Urothelium cell line (cell line): ENCODE measurements around the gene C1RL.

ENCODE experiments used
- DNase-seq: peaks from one replicate; pipeline ENCODE4 v3.0.0; 2011; ENCODE audit warnings: low spot score, mixed read lengths
- FAIRE-seq: peaks from 2 replicates; lab custom pipeline; 2011; peaks lifted over from hg19 to GRCh38; lab: Jason Lieb, UNC

Gene C1RL

DNA sequence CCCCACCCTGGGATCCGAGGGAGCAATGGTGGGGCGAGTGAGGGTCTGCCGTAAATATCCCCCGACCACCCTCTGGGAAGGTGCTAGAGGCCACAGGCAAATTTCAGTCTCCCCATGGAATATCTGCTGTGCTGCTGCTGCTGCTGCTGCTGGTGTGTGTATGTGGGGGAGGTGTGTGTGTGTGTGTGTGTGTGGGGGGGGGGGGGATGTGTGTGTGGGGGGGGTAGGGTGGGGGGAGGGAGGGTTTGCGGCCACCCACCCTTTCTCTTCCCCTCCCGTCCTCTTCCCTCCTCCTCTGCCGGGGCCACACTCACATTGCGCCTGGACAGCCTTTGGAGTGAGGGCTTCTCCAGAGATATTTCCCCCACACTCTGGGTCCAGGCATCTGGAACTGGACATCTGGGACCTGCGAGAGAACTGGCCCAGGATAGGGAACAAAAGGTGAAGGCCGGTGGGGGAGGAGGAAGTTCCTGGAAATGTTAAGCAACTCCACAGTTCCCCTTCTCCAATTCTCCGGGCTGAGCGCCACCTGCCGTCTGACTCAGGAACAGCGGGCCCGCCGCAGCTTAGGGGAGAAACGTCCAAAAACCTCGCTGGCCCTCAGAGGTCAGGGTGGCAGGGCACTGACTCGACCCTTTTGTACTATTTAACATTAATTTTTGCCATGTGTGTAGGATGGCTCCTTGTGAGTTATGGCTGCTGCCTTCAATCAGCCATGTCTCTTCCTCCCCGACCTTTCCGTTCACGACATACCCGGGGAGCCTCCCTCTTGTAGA, at the start of gene C1RL:
C1RL (minus strand) TSS at position 419 of the 776 bp plus-strand sequence; CDS start at position 385, 34 bp downstream.
- FAIRE-seq = peak; percentile 44
- DNase-seq = peak; percentile 89

GRCh38 chr12:7157391-7157790, 48.4 kb upstream of the C1RL start:
- FAIRE-seq (no peak), DNase-seq (no peak)

DNA sequence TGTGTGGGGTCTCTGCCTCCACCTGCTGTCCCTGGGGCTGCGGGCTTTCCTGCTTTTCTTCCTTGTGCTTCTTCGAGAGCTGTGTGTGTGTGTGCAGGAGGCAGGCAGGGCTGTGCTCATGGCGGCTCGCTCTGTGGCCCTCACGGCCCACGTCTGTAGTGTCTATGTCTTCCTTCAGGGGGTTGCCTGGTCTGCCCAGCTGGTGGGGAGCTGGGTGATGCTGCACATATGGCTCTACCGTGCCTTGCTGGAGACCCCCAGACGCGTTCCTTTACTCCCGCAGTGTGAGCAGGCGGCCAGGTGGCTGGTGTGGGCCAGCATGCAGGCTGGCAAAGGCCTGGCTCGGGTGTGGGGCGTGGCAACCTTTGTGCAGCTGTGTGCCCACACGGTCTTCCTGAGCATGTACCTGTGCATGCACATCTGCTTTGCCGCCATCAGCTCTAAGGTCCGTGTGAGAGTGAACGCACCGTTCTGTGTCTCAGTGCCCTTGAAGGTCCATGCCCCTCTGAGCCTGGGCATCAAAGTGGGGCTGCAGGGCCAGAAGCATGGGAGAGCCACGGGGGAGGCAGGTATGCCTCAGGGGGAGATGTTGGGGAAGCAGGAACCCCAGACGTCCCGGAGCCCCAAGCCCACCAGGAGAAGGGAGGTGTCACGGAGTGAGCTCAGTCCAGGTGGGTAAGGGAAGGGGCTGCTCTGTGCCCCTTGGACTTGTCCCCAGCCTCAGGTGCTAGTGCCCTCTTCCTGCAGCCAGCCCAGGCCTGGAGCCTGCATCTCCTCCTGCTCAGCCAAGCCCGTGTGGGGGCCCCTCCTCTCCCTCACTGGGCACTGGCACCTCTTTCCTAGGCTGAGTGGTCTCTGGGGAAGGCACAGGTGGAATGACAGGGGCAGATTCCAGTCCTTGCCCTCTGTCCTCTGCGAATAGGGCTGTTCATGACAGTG, 47.5 kb upstream of the C1RL start:
- peak; percentile 5 for FAIRE-seq
- DNase-seq = no peak

DNA sequence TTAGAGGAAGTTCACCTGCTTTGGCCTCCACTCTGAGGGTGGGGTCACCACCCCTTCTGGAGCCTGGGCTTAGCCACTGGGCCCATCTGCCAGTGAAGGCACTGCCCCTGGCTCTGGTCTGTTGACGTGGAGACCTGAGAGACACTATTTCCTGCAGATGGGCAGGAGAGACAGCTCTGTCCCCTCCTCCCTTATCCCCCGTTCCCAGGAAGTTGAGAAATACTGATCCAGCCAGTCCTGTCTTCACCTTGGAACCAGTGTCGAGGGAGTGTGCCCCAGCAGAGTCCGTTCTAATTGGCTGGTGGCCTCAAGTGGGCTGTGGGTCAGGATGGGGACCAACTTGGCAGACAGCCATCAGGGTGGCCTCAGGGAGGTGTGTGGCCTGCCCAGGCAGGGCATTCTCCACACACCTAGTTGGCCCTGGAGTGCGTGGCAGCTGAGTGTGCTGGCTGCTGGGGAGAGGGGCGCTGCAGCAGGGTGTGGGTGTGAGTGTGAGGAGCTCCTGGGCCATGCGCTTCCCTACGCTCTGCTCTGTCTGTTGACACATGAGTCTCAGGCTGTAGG, 46.5 kb upstream of the C1RL start:
- no peak for DNase-seq
- peak; percentile 53 for FAIRE-seq

DNA sequence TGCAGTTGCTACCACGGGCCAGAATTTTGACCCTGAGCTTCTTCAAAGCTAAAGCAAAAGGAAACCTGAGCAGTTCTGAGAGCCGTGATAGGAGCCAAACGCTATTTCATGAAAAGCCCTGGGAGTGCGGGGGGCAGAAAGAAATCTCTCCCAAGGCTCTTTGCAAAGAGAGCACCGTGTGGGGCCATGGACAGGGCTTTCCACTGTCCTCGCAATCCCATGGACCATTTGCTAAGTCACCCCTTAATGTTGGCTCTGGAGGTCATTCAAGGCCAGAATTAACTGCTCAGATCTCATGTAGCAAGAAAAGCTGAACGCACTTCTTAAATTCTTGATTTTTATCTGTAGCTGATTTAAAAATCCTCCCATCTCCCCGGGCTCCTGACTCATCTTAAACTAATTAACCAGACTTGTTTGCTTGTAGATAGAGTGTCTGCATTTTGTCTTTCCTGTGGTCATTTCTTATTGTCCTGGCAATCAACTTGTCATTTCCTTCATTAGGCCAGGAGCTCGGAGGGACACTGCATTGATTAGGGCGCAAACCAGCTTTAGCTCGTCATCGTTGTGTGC, 46.0 kb upstream of the C1RL start:
- DNase-seq (no peak), FAIRE-seq (no peak)

- FAIRE-seq = peak; percentile 23
Measured at GRCh38 chr12:7154042-7154441, 45.0 kb upstream of the C1RL start.

GRCh38 chr12:7152818-7153217, 43.8 kb upstream of the C1RL start:
- no peak for DNase-seq
- no peak for FAIRE-seq

More at GRCh38 chr12:7154042-7154441, 45.0 kb upstream of the C1RL start:
- no peak for DNase-seq

GRCh38 chr12:7151532-7151931, 42.5 kb upstream of the C1RL start:
- no peak for FAIRE-seq

DNA sequence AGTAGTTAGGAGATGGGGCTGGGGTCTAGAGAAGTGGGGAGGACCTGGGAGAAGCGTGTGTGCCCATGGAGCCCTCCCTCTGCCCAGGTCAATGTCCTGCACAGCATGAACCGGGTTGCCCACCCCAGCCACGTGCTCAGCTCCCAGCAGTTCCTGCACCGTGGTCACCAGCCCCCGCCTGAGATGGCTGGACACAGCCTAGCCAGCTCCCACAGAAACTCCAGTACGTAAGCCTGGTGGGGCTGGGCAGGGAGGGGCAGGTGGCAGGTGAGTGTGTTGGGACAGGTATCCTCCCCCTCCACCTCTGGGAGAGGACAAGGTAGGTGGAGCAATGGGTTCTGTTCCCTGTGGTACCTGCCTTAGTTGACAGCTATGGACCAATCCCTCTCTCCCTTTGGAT, 41.8 kb upstream of the C1RL start:
- DNase-seq = no peak
- no peak for FAIRE-seq

More at GRCh38 chr12:7151532-7151931, 42.5 kb upstream of the C1RL start:
- DNase-seq = no peak

GRCh38 chr12:7150356-7150755, 41.3 kb upstream of the C1RL start:
- no peak for FAIRE-seq
- DNase-seq = no peak

DNA sequence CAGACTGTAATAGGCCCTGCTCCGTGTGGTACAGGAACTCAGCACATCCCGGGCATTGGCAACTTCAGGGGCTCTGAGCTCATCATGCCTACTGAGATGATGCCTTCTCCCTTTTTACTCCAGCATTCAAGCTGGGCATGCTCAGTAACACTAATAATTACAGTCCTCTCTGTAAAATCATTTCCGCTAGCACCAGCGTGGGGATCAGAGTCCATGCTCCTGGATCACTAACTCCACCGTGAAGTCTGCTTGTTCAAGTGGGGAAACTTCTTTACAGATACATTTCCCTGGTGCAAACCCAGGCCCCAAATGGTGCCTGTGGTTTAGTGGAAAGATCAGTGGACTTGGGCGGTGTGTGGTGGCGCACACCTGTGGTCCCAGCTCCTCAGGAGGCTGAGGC, 37.9 kb upstream of the C1RL start:
- DNase-seq = no peak
- no peak for FAIRE-seq

- no peak for DNase-seq
- FAIRE-seq = peak; percentile 42
Measured at GRCh38 chr12:7146228-7146627, 37.2 kb upstream of the C1RL start.

DNA sequence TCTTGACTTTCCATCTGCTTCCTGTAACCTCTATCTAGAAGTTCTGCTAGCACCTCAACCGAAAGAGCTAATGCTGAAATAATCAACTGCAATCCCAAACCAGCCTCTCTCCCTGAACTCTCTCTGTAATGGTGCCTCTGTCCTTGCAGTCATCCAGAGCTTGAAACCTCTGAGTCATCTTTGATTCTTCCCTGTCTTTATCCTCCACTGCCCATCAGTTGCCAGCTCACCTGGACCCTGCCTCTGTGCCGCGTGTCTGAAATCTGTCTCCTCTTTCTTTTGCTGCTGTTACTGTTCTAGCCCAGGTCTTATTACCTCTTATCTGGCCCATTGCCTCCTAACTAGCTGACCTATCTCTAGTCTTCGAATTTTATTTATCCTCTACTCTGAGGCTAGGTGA, 36.7 kb upstream of the C1RL start:
- DNase-seq (no peak), FAIRE-seq (no peak)

DNA sequence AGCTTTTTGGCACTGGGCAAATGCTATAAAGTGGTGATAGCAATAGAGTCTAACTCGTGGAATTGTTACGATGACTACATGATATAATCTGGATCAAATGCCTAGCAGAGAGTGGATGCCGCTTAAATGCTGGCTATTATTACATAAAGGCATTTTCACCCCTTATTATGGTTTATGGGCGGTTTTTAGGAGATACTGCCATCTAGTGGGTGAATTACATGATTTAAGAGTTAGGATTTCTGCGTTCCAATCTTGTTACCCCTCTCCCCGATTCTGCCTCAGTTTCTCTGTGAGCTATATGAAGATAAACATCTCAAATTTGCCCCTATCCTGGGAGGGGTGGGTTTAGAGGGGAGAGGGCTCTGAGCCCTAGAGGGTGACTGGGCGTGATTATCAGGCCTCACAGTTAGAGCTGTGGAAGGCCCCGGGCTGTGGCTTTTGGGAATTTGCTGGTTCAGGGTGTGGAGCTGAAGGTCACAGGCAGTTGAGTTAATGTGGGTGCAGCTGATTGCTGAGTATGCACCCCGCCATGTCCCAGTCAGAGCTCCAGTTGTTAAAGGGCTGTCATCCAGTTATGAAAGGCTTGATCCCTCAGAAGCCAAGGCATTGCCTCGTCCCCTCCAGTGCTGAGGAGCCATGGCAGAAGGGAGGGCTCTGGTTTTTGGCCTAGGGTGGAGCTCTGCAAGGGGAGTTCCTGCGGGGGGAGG, 35.6 kb upstream of the C1RL start:
- FAIRE-seq (no peak), DNase-seq (peak; percentile 43)

DNA sequence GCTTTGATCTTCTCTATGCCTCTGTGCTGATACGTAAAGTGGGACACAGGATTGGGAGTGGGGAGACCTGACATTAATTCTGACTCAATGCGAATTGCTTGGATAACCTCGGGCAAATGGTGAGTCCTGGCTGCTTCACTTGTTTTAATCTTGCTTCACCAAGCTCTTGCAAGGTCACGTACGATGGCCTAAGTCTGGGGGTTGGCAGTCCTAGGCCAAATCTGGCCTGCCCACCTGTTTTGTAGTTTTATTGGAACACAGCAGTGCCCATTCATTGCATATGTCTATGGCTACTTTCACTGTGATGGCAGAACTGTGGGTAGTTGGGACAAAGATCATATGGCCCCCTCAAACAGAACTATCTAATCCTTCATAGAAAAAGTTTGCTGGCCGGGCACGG, 34.5 kb upstream of the C1RL start:
- FAIRE-seq = no peak
- no peak for DNase-seq

GRCh38 chr12:7142809-7143465, 33.9 kb upstream of the C1RL start:
- no peak for DNase-seq
- no peak for FAIRE-seq

DNA sequence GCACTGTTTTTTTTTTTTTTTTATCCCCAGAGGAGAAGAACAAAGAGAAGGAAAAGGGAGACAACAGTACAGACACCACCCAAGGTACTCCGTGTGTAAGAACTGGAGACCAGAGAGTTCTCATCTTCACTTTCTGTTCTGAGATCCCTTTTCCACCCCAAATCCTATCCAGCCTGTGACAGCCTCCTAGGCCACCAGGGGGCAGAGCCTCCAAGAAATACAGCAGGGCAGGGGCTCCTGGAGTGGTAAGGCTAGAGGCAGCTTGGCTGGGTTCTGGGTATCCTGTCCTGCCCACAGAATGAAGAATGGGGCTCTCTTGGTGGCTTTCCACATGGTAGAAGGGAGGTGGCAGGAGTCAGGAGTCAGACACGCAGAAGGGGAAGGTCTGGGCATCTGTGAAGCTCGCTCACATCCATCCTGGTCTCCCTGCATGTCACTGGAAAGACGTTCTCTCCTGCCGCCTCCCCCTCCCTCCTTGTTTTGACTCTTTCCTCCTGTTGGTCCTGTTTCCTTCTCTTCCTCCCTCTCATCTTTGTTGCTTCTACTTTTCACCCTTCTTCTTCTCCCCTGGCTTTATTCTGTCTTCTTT, 33.1 kb upstream of the C1RL start:
- peak; percentile 69 for DNase-seq
- peak; percentile 9 for FAIRE-seq

DNA sequence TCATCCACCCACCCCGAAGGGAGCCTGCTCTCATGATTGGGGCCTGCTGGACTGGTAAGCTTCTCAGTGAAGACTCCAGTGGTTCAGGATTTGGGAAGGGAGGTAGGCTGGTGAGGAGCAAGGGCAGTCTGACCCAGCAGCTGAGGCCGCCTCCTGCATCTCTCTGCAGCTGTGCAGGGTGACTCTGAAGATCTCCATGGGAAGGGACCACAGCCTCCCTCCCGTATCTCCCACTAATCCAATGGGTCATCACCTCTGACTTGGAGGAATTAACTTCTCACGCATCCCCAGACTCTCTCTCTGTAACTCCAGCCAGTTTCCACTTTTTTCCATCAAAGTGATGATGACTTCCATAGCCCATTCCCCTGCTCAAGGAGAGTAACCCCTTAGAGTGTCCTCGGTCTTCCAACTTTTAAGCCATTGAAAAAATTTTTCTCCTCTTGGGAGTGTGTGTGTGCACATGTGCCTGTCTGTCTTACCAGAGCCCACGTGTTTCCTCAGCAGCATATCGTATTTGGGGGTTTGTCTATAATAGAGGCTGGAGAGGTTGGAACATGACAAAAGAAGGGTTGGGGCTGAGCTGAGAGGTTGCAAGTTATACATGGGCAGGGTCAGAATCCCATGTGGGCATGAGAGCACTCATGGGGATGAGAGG, 32.5 kb upstream of the C1RL start:
- DNase-seq = no peak
- no peak for FAIRE-seq

GRCh38 chr12:7139200-7139599, 30.2 kb upstream of the C1RL start:
- FAIRE-seq (no peak), DNase-seq (no peak)
